CD1c-positive myeloid dendritic cell (primary cell): ENCODE data around the gene SPDEF.
A peak's percentile ranks its signal among the peaks of the same experiment; 100 is the strongest.

Experiments used
- DNase-seq: peaks from one replicate; pipeline ENCODE4 v3.0.0-alpha.2; 2016; ENCODE audit errors: extremely low spot score

Gene SPDEF

DNA sequence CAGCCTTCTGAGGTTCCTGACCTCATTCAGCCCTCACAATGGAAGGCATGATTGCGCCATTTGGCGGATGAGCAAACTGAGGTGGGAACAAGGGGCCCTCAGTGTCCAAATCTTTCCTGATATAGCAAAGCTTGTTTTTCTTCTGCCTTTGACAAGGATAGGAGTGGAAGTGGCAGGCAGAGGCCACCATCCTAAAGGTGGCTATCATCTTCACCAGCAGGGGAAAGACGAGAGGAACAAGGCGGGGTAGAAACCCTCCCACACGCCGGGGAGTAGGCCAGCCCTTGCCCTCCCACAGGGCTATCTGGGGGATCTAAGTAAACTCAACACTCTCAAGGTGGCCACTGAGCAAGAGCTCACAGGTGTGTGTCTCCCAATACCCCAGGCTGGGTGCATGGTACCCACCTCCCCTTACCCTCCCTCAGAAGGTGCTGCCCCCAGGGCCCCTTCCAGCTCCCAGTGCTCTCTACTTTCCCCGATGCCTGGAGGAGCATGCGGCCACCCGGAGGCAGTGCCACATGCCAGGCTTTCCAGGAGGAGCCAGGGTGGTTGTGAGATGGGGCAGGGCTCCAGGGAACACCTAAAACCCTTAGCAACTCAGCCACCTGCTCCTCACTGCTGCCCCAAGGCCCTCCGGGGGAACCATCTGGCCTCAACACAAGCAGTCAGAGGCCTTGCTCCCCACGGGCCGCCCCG, 11.2 kb downstream of the SPDEF start:
- DNase-seq, result no peak

DNA sequence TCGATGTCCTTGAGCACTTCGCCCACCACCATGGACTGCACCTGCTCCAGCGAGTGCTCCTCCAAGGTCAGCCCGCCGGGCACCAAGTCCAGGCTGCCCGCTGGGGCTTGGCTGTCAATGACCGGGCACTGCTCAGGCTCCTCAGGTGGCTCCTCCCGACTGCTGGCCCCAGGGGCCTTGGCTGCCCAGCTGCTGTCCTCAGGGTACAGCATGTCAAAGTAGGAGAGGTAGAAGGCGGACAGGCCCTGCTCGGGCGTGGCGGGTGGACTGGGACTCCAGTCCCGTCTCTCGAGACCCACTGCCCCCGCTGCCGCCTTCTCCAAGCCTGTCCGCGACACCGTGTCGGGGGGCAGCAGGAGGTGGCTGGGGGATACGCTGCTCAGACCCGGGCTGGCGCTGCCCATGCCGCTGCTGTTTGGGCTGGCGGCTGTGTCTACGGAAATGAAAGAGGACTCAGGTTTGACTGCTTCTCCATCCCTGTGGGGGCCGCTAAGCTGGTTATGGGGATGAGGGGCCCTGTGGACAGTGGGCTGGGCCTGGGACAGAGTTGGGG, 12.0 kb downstream of the SPDEF start:
- DNase-seq, result no peak

DNA sequence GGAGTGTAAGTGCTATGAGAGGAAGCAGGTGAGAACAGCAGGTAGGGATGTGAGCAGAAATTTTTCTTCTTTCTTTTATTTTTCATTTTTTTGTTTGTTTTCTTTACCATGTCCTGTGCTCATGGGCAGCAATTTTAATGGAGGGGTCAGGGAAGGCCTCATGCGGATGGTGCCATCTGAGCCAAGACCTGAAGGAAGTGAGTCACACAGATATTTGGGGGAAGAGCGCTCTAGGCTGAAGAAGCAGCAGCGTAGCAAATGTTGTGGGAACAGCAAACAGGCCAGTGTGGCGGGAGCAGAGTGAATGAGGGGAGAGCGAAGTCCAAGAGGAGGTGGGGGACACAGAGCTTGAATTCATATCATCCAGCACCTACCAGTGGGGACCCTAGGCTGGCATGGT, 12.7 kb downstream of the SPDEF start:
- no peak for DNase-seq

DNA sequence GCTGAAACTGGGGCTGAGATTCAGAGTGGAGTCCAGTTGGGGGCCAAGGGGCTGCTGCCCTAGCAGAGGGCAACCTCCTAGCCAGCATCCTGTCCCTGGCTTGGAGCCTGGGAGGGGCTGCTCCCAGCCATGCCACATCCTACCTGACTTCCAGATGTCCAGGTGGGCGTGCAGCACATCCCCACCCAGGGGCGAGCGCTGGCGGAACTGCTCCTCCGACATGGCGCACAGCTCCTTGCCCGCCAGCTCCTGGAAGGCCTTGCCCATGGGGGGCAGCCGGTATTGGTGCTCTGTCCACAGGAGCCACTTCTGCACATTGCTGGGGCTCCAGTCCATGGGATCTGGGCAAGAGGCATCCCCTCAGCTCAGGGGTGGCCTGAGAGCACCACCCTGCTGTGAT, 15.3 kb downstream of the SPDEF start:
- DNase-seq, result no peak

DNA sequence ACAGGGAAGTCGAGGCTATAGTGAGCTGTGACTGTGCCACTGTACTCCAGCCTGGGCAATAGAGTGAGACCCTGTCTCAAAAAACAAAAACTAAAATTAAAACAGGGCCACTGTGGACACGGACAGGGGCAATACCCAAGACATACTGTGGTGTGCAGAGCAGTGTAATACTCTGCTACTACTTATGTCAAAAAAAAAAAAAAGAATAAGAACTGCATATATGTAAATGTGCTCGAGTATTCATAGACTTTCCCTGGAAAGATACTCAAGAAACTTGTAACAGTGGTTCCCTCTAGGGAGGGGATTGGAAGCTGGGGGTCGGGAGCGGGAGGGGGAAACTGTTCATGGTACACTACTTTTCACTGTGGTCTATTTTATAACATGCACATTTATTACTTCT, 15.9 kb downstream of the SPDEF start:
- DNase-seq, result no peak

DNA sequence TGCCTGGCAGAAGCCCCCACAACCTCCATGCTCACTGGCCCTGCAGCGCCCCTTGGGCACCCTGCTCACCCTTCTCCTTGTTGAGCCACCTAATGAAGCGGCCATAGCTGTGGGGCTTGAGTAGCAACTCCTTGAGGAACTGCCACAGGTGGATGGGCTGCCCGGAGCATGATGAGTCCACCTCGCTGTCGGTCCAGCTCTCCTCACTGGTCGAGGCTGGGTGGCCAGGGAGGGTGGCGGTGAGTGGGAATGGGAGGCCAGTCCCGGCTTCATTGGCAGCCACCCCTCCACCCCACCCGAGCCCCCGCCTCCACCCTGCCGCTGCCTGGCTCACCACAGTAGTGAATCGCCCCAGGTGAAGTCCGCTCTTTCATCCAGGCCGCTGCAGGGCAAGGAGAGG, 16.9 kb downstream of the SPDEF start:
- DNase-seq, result no peak

DNA sequence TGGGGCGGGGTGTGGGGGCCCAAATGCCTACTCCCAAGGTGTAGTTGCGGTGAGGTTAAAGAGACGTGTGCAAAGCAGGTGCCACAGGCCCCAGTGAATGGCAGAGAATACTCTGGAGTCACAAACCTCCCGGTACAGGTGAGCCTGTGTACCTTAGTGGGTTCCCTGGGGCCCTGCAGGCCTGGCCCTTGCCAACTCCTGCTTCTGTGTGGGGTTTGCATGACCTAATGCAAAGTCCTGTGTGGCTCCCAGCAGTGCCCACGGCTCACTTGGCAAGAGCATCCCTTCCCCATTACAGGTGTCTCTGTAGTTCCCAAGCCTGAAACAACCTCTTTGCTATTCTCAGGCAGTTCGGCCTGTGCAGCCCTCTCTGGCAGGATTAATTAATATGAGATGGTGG, 17.5 kb downstream of the SPDEF start:
- no peak for DNase-seq

DNA sequence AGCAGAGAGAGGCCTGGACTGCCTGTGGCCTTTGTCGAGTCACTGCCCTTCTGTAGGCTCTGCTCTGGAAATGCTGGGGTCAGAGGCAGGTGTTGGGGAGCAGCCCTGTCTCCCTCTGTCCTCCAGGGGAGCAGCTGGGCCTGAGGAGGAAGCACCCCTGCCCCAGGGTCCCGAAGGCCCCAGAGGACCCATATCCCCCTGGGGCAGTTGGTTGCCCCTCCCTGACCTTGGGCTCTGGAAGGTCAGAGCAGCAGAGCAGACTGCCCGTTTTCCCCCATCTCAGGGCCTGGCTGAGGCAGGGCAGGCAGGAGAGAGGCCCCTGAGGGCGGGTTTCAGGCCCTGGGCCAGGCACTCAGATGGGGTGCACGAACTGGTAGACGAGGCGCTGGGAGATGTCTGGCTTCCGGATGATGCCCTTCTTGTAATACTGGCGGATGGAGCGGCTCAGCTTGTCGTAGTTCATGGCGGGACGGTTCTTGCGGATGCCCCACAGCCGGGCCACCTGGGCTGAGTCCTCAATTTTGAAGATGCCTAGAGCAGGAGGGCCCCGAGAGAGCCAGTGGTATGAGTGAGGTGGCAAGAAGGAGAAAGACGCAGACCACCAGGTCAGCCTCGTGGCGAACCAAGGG, 18.1 kb downstream of the SPDEF start:
- no peak for DNase-seq

DNA sequence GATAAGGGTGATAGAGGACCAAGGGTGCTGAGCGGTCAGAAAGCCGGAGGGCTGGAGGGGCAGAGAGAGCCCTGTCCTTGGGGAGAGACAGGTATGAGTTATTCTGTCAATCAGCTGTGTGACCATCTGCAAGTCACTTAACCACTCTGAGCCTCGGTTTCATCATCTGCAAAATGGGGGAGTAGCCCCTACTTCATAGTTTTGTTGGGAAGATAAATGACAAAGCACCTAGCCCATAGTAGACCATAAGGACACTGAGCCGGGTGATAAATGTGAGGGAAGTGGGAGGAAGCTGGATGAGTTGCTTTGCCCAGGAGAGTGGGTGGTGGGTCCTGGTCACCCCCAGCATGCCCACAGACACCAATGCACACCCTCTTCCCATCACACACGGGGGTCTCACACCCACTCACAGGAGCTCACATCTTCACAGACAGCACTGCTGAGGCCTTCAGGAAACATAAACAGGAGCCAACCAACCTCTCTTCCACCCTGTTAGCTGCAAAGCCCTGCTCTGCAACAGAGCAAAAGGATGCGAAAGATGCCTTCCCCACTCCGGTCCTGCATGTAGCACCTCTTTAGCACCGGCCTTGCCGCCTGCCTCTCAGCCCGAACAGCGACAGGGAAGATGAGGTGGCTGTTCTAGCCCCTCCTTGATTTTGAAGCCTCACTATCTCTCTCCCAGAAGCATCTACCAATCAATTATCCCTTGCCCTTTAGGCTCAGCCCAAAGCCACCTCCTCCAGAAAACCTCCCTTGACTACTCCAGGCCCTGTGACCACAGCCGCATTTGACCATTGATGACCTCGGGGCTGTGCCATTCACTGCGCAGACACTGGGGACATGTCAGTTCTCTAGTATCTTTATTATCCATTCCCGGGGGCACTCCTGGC, 18.9 kb downstream of the SPDEF start:
- no peak for DNase-seq

DNA sequence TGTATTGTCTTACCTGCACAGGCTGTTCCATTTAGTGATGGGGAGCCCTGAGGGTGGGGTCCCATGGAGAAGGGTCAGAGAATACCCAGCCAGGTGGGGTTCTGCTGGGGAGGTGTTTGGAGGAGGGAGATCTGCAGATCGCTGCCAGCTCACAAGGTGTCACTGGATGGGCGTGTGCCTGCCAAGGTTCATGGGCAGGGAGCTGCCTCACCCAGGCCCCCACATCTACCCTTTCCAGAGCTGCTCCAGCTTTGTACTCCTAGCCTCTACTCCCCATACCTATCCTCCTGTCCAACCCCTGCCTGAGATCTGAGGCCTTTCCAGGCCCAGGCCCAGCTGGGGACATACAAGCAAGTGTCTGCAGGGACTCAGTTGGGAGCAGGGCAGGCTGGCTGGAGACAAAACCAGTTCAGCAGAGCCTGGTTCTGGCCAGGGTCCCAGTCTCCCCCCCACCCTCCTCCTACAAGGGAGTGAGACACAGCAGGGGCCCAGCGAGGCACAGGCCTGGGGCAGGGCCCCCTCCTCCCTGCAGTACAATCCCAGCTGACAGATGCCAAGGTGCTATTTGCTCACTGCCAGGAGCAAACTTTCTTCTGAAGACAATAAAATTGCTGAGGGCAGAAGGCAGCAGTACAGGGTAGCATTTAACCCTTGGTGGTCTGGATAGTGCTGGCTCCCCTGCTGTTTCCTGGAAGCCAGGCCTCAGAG, 19.7 kb downstream of the SPDEF start:
- DNase-seq, result no peak

DNA sequence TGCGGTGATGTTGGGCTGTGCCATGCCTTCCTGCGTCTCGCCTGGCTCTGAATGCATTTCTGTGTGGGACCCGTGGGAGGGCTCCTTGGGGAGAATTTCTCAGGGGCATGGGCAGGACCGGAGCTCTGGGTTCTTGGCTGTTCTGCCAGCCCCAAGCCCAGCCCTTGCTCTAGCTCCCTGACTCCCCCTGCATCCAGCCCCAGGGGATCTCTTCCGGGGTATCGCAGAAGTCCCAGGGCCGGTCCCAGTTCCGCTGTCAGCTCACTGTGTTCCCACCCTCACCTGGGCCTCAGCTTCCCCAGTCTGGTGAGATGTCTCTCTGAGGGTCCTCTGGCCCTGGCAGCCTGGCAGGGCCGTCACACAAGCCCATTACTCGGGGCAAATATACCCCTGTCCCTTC, 20.5 kb downstream of the SPDEF start:
- no peak for DNase-seq

DNA sequence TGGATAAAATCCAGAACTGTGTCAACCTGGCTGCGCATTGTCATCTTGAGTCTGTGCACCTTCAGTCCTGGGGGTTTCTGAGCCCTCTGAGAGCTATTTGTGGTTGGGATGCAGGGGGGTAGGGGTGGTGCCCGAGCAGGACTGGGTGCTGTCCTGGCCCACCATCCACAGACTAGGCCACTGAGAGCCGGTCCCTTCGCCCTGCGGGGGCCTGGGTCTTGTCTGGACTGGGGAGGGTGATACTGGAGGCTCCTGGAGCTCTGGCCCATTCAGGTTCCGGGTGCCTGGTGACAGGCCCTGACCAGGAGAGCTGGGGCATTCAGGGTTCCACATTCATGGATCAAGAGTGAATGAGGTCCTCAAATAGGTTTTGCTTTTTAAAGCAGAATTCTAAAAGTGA, 20.9 kb downstream of the SPDEF start:
- no peak for DNase-seq

DNA sequence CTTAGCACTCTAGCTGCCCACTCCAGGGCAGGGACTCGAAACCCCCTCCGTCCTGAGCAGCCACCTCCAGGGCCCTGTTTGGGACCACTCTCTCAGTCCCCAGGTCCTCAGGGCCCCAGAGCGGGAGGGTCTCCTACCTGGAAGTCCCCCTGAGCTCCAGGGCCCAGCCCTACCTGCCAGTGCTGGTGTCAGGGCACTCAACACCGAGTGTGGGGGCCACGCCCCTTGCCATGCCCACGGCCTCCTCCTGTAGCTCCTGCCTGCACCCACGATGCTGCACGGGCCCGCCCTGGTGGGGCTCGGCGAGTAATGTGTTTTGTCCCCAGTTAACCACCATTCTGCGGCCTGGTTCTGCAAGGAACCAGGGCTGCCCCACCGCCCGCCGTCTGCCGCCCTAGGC, 21.5 kb downstream of the SPDEF start:
- DNase-seq, result no peak

DNA sequence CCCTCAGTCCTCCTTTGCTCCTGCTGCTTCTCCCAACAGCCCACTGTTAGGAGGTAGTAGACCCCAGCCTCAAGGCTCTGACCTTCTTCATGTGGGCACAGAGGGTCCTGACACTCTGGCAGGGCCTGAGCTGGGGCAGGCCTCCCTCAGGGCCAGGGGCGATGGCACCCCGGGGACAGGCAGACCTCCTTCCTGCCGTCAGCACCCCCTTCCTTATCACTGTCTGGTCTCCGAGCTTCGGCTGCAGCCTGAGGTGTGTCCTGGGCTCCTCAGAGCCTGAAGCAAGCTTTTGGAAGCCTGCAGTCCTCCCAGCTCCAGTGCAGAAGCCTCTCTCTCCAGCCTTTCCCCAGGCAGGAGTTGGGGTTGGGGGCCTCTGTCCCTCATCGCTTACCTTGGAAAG, 22.0 kb downstream of the SPDEF start:
- DNase-seq, result no peak

DNA sequence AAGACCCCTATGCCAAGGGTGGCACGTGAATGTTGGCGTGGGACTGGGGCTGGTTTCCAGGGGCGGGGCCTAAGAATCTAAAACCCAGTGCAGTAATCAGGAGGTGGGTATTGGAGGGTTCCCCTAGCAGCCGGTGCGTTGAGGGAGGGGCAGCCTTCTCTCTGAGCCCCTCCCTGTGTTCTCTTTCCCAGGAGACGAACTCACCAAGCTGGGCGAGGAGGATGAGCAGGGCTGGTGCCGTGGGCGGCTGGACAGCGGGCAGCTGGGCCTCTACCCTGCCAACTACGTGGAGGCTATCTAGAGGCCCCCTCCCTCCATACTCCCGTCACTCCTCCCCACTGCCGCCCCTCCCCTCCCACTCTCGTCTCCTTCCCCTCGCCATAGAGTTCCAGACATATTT, 23.9 kb downstream of the SPDEF start:
- no peak for DNase-seq

DNA sequence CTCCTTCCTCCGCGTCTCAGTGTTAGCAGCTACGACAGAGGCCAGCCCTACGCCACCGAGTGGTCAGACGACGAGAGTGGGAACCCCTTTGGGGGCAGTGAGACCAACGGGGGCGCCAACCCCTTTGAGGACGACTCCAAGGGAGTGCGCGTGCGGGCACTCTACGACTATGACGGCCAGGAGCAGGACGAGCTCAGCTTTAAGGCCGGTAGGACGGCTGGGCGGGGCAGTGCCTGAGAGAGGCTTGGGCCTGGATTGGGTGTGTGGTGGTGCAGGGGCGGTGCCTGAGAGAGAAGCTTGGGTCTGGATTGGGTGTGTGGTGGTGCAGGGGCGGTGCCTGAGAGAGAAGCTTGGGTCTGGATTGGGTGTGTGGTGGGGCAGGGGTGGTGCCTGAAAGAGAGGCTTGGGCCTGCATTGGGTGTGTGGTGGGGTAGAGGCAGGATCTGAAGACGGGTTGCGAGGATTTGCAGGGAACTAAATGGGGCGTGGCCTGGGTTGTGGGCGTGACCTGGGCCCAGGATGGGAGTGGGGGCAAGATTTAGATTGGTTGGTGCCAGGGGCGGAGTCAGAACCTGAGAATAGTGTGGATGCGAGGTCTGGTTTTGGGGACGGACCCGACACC, 24.4 kb downstream of the SPDEF start:
- DNase-seq, result peak; percentile 23

DNA sequence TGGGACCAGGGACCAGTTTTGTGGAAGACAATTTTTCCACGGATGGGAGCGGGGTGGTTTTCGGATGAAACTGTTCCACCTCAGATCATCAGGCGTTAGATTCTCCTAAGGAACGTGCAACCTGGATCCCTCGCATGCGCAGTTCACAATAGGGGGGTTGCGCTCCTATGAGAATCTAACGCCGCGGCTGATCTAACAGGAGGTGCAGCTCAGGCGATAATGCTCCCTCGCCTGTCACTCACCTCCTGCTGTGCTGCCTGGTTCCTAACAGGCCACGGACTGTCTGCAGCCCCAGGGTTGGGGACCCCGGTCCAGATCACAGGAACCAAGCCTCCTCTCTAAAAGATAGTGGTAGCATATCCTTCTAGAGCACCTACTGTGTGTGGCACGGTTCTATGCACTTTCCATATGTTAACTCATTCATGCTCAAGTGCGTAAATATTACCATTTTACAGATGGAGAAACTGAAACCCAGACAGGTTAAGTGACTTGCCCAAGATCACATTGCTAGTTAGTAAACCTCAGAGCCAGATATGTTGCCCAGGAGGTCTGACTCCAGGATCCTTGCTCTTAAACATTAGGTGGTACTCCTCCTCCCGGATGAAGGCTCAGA, 25.3 kb downstream of the SPDEF start:
- DNase-seq, result no peak

DNA sequence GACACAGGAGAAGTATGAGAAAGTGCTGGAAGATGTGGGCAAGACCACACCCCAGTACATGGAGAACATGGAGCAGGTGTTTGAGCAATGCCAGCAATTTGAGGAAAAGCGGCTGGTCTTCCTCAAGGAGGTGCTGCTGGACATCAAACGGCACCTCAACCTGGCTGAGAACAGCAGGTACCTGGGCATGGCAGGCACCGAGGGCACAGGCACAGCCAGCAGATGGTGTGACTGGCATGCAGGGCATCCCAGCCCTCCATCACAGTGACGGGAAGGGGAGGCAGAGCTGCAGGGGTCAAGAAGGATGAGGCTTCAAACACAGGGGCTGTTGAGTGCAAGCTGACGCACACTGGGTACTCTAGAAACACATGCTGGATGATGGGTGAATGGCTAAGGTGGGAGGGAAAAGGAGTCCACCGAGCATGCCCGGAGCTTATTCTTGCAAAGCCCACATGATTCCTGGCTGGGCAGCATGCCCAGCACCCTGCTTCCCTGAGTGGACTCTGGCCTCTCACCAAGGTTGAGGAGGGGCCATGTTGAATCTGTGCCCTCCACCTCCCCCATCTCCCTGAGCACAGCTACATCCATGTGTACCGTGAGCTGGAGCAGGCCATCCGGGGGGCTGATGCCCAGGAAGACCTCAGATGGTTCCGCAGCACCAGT, 26.3 kb downstream of the SPDEF start:
- no peak for DNase-seq

DNA sequence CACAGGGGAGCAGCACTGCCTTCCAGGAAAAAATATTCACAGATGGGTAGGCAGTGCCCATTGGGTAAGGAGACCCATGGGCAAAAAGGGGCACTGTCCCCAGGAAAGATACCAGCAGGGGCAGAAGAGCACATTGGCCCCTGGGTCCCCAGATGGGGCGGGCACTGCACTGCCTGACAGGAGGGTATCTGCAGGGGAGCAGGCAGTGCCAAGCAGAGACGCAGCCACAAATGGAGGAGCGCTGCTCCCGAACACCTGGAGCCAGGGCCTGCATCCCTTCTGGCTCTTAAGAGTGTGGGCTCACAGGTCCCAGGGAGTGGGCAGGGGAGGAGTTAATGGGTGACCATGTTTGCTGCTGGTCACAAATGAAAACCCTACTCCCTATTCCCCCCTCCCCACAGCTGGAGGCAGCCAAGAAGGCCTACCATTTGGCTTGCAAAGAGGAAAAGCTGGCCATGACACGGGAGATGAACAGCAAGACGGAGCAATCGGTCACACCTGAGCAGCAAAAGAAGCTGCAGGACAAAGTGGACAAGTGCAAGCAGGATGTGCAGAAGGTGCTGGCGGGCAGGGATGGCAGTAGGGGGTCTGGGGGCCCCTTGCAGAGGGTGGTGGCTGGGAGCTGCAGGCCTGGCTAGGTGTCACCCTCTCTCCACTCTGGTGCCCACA, 27.0 kb downstream of the SPDEF start:
- DNase-seq, result no peak
